Stimulated activated naive B cell treated with anti-CD40 and anti-IgM and Interleukin-4, amounts not matched to agents 10 μg/mL and 1 μg/mL and 100 μg/mL, for 72 hours (primary cell): ENCODE measurements around the gene RNF208.
A peak's percentile ranks its signal among the peaks of the same experiment; 100 is the strongest.

ENCODE experiments used
- ATAC-seq, 2 donors: fragments of 150-1000 bp; cut with Tn5 transposase; replicated peaks; 2 replicates each; pipeline ENCODE4 v1.10.0; 2021; ENCODE audit warnings: moderate library complexity in 1 of 2
- DNase-seq: peaks from one replicate; pipeline ENCODE4 v3.0.0; 2021
- H3K27ac Mint-ChIP-seq: one replicate; pipeline ENCODE4 v1.8.0; 2022; ENCODE audit warnings: mild to moderate bottlenecking, mixed read lengths
- H3K27me3 Mint-ChIP-seq, 2 donors: one replicate each; pipeline ENCODE4 v1.8.0; 2022; ENCODE audit warnings: mixed read lengths in 2 of 2
- H3K36me3 Mint-ChIP-seq, 2 donors: one replicate each; pipeline ENCODE4 v1.8.0; 2022; ENCODE audit warnings: mixed read lengths in 2 of 2, mild to moderate bottlenecking in 1 of 2
- H3K4me1 Mint-ChIP-seq, 2 donors: one replicate each; pipeline ENCODE4 v1.8.0; 2022; ENCODE audit warnings: mixed read lengths in 2 of 2, mild to moderate bottlenecking in 1 of 2
- H3K4me3 Mint-ChIP-seq, 2 donors: one replicate each; pipeline ENCODE4 v1.8.0; 2022; ENCODE audit warnings: mild to moderate bottlenecking in 2 of 2, mixed read lengths in 2 of 2, moderate library complexity in 1 of 2
- H3K9me3 Mint-ChIP-seq, 2 donors: one replicate each; pipeline ENCODE4 v1.8.0; 2022; ENCODE audit warnings: mixed read lengths in 2 of 2, mild to moderate bottlenecking in 1 of 2

The RNF208 gene

DNA sequence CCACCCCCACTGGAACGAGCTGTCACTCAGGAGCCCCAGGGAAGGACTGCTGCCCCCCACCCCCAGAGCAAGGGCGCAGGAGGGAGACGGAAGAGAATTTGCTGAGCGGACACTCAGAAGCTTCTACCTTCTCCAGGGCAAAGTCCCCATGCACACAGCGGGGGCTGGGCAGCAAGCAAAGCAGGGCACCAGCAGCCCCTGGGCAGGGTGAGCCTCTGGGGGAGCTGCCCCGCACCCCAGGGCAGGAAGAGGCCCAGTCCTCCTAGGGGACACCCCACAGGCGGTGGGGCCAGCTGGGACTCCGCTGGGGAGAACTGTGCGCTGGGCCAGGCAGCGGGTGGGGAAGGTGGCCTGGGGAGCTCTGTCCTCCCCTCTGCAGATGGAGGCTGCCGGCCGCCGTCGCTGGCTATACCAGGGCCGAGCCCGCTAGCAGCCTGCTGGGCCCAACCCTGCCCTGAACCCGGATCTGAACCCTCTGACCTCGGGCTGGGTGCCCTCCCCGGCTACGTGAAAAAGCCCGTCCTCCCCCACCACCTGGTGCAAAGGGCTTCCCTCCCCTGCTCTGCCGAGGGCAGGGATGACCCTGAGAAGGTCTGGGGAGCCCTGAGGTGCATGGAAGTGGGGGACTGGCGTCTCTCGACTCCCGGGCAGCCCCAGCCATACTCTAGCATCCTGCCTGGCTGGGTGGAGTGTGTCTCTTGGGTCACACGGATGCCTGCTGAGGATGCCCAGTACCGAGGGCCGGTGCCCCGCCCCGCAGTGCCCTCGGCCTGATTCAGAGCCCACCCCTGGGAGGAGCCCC is 8.1 kb upstream of the RNF208 start:
- Mint-ChIP-seq H3K27me3 (peaks cover 12 to 28% of the 10 kb centered on the region in 2 donors), H3K36me3 (no peaks in the 10 kb centered on the region), H3K27ac (no peak overlapping the region), H3K4me3 (no peak overlapping the region), H3K4me1 (peaks cover 16 to 24% of the 10 kb centered on the region in 2 donors), H3K9me3 (no peaks in the 10 kb centered on the region)
- no peak for ATAC-seq
- DNase-seq, result no peak

DNA sequence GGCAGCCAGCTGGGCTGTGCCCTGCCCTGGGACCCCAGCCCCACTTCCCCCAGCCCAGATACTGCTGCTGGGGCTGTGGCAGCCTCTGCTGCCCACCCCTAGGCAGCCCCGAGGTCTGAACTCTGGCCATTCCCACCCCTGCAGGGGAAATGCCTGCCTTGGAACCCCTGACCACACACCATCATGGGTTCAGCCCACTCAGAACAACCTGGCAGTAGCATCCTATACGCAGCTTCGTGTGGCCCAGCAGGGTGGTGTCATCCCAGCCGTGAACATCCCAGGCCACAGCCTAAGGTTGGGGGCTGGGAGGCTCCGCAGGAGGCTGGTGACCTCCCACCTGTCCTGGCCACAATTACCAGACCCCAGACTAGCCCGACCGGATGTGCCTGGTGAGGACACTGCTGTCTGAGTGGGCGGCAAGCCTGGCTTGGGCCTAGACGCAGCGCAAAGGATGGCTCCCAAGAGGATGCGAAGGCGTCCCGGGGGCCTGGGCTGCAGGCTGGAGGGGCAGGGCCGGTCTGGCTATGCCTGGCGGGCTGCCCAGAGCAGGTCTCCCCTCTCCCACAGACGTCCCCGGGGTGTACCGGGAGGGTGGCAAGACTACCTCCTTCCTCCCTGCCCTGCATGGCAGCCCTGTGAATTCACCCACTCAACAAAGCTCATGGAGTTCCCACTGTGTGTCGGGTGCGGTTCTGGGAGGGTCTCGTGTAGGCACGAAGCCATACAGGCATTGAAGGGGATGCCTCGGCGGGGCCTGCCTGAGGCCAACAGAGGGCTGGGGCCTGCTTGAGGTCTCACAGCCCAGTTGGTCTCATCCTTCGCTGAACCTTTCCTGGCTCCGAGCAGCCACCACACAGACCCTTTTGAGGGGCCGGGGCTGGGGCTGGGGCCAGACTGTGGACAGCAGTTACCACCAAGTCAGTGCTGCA is 7.2 kb upstream of the RNF208 start:
- no peak for DNase-seq
- H3K4me1 Mint-ChIP-seq, result peaks cover 9 to 20% of the 10 kb centered on the region in 2 donors
- H3K36me3 Mint-ChIP-seq, result no peaks in the 10 kb centered on the region
- no peak for ATAC-seq
- H3K27ac Mint-ChIP-seq, result no peak overlapping the region
- no peak overlapping the region for H3K4me3 Mint-ChIP-seq
- peaks cover 12 to 28% of the 10 kb centered on the region in 2 donors for H3K27me3 Mint-ChIP-seq
- no peaks in the 10 kb centered on the region for H3K9me3 Mint-ChIP-seq

DNA sequence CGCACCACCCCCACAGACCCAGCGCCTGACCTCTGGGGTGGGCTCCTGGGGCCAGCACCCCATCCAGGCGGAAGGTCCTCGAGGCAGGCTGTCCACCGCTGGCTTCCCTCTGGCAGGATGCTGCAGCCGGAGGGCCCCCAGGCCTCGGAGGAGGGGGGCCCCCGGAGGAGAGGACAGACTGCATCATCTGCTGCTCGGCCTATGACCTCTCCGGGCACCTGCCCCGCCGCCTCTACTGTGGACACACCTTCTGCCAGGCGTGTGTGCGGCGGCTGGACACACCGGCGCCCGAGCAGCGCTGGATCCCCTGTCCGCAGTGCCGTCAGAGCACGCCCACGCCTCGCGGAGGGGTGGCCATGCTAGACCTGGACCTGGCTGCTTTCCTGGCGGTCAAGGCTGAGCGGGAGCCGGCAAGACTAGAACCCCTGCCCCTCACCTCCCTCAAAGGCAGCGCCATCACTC is 6.5 kb upstream of the RNF208 start:
- H3K4me1 Mint-ChIP-seq, result peaks cover 9 to 24% of the 10 kb centered on the region in 2 donors
- H3K36me3 Mint-ChIP-seq, result no peaks in the 10 kb centered on the region
- DNase-seq, result no peak
- no peaks in the 10 kb centered on the region for H3K9me3 Mint-ChIP-seq
- ATAC-seq, result no peak
- peaks cover 12 to 28% of the 10 kb centered on the region in 2 donors for H3K27me3 Mint-ChIP-seq
- H3K27ac Mint-ChIP-seq, result no peak overlapping the region
- H3K4me3 Mint-ChIP-seq, result no peak overlapping the region

DNA sequence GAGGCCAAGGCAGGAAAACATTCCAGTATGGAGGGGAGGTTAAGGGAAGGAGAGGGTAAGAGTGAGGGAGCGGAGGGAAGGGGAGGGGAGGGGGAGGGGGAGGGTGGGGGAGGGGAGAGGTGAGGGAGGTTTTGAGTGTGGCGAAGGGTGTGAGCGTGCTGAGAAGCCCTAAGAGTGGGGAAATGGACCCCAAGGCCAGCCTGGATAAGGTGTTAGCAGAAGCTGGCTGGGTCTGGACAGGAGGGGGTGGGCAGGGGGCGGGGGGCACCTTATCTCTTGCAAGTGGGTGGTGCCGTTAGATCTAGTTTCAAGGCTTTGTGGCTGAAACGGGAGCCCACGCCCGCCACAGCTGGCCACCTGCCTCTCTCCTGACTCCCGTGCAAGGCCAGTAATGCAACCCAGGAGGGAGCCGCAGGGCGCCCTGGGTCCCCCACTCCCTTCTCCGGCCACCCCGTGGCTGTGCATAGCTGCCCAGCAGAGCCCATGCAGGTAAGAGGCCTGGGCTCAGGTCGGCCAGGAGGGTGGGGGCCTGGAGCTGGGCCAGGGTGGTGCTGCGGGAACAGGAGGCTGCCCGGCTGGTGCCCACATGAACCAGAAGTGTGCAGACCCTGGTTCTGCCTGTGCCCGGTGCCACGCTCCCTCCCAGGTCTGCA is 5.9 kb upstream of the RNF208 start:
- Mint-ChIP-seq H3K36me3 (no peaks in the 10 kb centered on the region), H3K4me1 (peaks cover 10 to 26% of the 10 kb centered on the region in 2 donors), H3K27ac (peak overlapping the region; percentile 87), H3K27me3 (peaks cover 12 to 28% of the 10 kb centered on the region in 2 donors), H3K4me3 (peak overlapping the region in 1 of 2 donors; percentile 29), H3K9me3 (no peaks in the 10 kb centered on the region)
- DNase-seq, result no peak
- no peak for ATAC-seq

DNA sequence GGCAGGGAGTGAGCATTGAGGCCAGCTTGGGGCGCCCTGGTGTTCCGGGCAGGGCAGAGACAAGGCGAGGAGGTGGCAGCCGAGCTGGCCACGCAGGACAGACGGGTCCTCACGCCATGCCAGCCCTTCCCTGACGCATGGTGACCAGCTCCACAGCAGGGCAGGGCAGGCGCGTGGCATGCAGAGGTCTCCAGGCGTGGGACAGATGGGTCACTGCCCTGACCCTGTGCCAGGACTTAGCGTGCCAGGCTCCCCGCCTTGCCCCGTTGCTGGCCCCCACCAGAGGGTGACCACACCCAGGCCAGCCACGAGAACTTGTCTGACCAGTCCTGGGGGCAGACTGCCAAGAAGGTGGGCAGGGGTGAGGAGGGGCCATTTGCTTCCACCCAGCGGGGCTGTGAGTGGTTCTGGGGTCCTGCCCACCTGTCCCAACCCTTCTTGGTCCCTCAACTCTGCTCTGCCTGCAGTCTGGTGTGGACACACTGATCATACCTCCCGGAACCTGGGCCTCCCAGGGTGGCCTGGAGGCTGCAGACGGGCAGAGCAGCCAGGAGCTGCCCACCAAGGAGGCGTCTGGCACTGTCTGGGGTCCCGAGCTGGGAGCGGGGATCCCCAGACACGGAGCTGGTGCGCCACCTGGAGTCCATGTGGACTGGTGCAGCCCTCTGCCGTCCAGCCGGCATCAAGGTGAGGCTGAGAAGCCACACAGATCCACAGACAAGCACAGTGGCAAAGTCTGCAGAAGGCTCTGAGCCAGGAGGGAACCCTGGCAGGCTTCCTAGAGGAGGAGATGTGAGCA is 5.2 kb upstream of the RNF208 start, which contains the start of gene RNF224:
TSS of gene RNF224 (plus strand) at position 449 of the 799 bp plus-strand sequence. CDS start 834 bp downstream, outside the sequence.
- peaks cover 12 to 24% of the 10 kb centered on the region in 2 donors for H3K27me3 Mint-ChIP-seq
- peak within 1 kb of the TSS in 1 of 2 donors; percentile 29 for H3K4me3 Mint-ChIP-seq
- H3K27ac Mint-ChIP-seq, result peak within 1 kb of the TSS; percentile 87
- DNase-seq (peak; percentile 73), ATAC-seq (peak; percentile 57)
- no peaks in the 10 kb centered on the region for H3K9me3 Mint-ChIP-seq
- peaks cover 13 to 30% of the 10 kb centered on the region in 2 donors for H3K4me1 Mint-ChIP-seq
- no peaks in the 10 kb centered on the region for H3K36me3 Mint-ChIP-seq

DNA sequence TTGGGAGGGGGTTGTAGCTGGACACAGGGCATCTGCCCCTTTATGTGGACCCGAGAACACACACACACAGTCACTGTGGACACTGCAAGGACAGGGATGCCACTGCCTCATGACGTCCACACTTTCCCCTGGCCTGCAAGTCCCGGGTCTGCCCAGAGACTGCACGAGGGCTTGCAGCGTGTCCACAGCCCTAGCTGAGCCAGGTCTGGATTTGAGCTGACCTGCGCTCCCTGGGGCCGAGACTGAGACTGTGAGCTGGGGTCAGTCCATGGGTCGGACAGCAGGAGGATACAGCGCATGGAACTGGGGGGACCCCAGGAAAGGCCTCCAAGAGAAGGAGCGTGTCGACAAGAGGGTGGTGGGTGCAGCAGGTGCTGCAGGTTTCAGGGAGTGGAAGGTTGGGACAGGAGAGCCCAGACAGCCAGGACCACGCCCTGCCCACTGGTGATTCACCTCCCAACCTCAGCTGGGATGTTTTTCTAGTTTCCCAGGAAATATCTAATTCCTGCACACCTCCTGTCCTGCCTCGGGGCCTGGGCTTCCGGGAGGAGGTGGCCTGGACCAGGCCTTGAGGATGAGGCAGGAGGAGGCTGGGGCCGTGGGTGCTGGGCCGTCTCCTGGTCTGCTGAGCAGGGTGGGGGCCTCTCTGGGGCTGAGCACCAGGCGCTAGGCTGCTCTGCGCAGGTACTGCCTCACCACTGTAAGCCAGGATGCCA is 4.5 kb upstream of the RNF208 start:
- DNase-seq (no peak), ATAC-seq (no peak)
- Mint-ChIP-seq H3K36me3 (no peaks in the 10 kb centered on the region), H3K4me1 (peaks cover 13 to 30% of the 10 kb centered on the region in 2 donors), H3K27ac (peak overlapping the region; percentile 83), H3K4me3 (no peak overlapping the region), H3K9me3 (no peaks in the 10 kb centered on the region), H3K27me3 (peaks cover 12 to 18% of the 10 kb centered on the region in 2 donors)

- peaks cover 14 to 30% of the 10 kb centered on the region in 2 donors for H3K4me1 Mint-ChIP-seq
- ATAC-seq (no peak), DNase-seq (no peak)
- H3K27me3 Mint-ChIP-seq, result peaks cover 12 to 18% of the 10 kb centered on the region in 2 donors
- no peaks in the 10 kb centered on the region for H3K36me3 Mint-ChIP-seq
- no peaks in the 10 kb centered on the region for H3K9me3 Mint-ChIP-seq
- no peak overlapping the region for H3K4me3 Mint-ChIP-seq
- no peak overlapping the region for H3K27ac Mint-ChIP-seq
Measured at GRCh38 chr9:137225699-137226331, 3.8 kb upstream of the RNF208 start.

DNA sequence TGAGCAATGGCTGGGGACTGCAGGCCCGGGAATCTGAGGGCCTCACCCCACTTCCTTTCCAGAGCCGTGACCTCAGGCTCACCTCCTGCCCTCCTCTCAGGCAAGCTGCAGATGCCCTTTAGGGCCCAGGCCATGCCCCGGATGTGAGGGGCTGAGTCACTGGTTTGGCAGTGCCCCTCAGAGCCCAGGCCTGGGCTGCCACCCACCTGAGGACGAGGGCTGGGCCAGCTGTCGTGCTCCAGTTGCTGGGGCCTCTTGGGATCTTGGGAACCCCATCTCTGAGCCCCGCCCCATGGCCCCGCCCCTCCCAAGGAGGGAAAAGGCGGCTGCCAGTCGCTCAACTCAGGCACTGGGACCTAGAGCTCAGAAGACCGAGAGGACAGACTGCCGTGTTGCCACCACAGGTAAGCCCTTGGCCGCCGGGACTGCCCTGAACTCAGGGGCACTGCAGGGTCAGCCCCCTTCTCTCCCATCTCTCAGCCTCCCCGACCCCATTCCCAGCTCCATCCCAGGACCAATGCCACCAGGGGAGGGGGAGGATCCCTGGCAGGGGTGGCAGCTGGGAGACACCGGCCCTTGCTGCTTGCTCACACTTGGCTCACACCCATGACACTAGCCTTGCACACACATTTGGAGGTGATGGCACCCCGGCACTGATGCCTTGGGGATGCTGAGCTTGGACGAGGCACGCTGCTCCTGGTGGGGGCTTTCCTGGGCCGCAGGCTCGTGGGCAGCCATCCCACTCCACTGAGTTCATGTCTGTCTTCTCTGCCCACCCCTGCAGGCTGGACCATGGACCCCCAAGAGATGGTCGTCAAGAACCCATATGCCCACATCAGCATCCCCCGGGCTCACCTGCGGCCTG is 3.0 kb upstream of the RNF208 start, which contains the start of gene CYSRT1:
TSS of gene CYSRT1 (plus strand) at position 345 of the 865 bp plus-strand sequence. CDS start at position 793, 448 bp downstream.
- H3K9me3 Mint-ChIP-seq, result no peaks in the 10 kb centered on the region
- H3K36me3 Mint-ChIP-seq, result no peaks in the 10 kb centered on the region
- H3K4me3 Mint-ChIP-seq, result peak within 1 kb of the TSS; percentile 83 to 92
- H3K27ac Mint-ChIP-seq, result peak within 1 kb of the TSS; percentile 91
- H3K27me3 Mint-ChIP-seq, result peaks cover 12 to 18% of the 10 kb centered on the region in 2 donors
- no peak for DNase-seq
- ATAC-seq, result no peak
- H3K4me1 Mint-ChIP-seq, result peaks cover 14 to 30% of the 10 kb centered on the region in 2 donors

- Mint-ChIP-seq H3K4me1 (peaks cover 14 to 30% of the 10 kb centered on the region in 2 donors), H3K9me3 (no peaks in the 10 kb centered on the region), H3K4me3 (peak overlapping the region; percentile 83 to 92), H3K36me3 (peaks cover 0 to 5% of the 10 kb centered on the region in 2 donors), H3K27ac (peak overlapping the region; percentile 91), H3K27me3 (peaks cover 6 to 8% of the 10 kb centered on the region in 2 donors)
- DNase-seq, result peak; percentile 99
- peak; percentile 84 to 85 for ATAC-seq
Measured at GRCh38 chr9:137223078-137223970, 1.3 kb upstream of the RNF208 start.

DNA sequence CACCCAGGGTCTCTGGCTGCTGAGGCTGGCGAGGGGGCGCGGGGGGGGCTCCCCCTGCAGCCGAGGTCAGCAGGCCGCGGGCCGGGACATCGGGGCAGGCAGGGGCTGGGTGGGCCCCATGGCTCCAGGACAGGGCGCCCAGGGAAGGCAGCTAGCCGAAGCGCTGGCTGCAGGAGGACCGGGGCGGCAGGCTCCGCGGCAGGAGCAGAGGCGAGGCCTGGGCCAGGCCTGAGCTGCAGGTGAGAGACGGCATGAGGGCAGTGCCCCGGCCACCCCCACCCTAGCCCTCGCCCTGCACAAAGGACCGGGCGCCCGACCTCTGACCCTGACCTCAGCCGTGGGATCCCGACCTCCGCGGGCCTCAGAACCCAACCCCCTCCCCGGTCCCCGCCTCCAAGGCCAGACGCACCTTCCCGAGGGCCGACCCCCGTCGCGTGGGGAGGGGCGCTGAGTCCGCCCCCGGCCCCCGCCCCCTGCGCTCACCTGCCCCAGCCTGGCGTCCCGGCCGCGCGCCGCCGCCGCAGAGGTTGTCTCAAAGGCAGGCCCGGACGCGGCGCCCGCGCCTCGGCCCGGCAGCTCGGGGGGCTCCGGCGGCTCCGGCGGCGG is 431 bp downstream of the RNF208 start:
- Mint-ChIP-seq H3K9me3 (no peaks in the 10 kb centered on the region), H3K4me3 (peak overlapping the region in 1 of 2 donors; percentile 22), H3K36me3 (peaks cover 0 to 5% of the 10 kb centered on the region in 2 donors), H3K27me3 (peaks cover 0 to 4% of the 10 kb centered on the region in 2 donors), H3K4me1 (peaks cover 10 to 27% of the 10 kb centered on the region in 2 donors), H3K27ac (no peak overlapping the region)
- DNase-seq (no peak), ATAC-seq (no peak)
